HEK293 (cell line): ENCODE measurements around the gene SPDYE16.
"Not testable (repeated sequence)": the region's sequence is repeated elsewhere in the genome, so short reads cannot be mapped to it uniquely, and the experiment has no call there.

Experiments
- MEIS1 ChIP-seq: sonication (generic); formaldehyde crosslinking; IDR thresholded peaks from 2 replicates; pipeline ENCODE4 v1.8.1; 2022; ENCODE audit warnings: missing genetic modification reagents, mild to moderate bottlenecking, borderline replicate concordance
- SCRT2 ChIP-seq: fragments of 450-650 bp; formaldehyde crosslinking; IDR thresholded peaks from 2 replicates; pipeline ENCODE4 v1.5.1; 2016; ENCODE audit warnings: missing biosample characterization, missing genetic modification characterization
- YY1 ChIP-seq: fragments of 450-650 bp; formaldehyde crosslinking; IDR thresholded peaks from 2 replicates; pipeline ENCODE4 v1.5.1; 2018; ENCODE audit warnings: missing biosample characterization, missing genetic modification characterization
- ZFHX2 ChIP-seq: fragments of 450-650 bp; formaldehyde crosslinking; conservative IDR thresholded peaks from 2 replicates; pipeline ENCODE4 v1.5.1; 2016; ENCODE audit warnings: missing biosample characterization, missing genetic modification characterization
- ZNF302 ChIP-seq: fragments of 450-650 bp; formaldehyde crosslinking; IDR thresholded peaks from 2 replicates; pipeline ENCODE4 v1.5.1; 2016; ENCODE audit warnings: missing biosample characterization, missing genetic modification characterization, low read depth
- ZNF513 ChIP-seq: fragments of 450-650 bp; IDR thresholded peaks from 2 replicates; pipeline ENCODE4 v1.5.1; 2018; ENCODE audit warnings: missing biosample characterization, missing genetic modification characterization
- ZNF704 ChIP-seq: fragments of 450-650 bp; formaldehyde crosslinking; IDR thresholded peaks from 2 replicates; pipeline ENCODE4 v1.5.1; 2016; ENCODE audit warnings: missing biosample characterization, missing genetic modification characterization
- ZNF747 ChIP-seq: fragments of 450-650 bp; formaldehyde crosslinking; IDR thresholded peaks from 2 replicates; pipeline ENCODE4 v1.5.1; 2016; ENCODE audit warnings: missing biosample characterization, missing genetic modification characterization
- TF ChIP-seq, protein P1 (sequence below): fragments of 450-650 bp; formaldehyde crosslinking; IDR thresholded peaks from 2 replicates; pipeline ENCODE4 v1.5.1; 2016; ENCODE audit warnings: missing biosample characterization, missing genetic modification characterization
- TF ChIP-seq, protein P2 (sequence below): fragments of 450-650 bp; formaldehyde crosslinking; IDR thresholded peaks from 2 replicates; pipeline ENCODE4 v1.5.1; 2016; ENCODE audit warnings: missing biosample characterization, missing genetic modification characterization
- TF ChIP-seq, protein P3 (sequence below): fragments of 450-650 bp; formaldehyde crosslinking; IDR thresholded peaks from 2 replicates; pipeline ENCODE4 v1.5.1; 2016; ENCODE audit warnings: missing biosample characterization, missing genetic modification characterization, low read depth

- TF ChIP-seq, protein P1, sequence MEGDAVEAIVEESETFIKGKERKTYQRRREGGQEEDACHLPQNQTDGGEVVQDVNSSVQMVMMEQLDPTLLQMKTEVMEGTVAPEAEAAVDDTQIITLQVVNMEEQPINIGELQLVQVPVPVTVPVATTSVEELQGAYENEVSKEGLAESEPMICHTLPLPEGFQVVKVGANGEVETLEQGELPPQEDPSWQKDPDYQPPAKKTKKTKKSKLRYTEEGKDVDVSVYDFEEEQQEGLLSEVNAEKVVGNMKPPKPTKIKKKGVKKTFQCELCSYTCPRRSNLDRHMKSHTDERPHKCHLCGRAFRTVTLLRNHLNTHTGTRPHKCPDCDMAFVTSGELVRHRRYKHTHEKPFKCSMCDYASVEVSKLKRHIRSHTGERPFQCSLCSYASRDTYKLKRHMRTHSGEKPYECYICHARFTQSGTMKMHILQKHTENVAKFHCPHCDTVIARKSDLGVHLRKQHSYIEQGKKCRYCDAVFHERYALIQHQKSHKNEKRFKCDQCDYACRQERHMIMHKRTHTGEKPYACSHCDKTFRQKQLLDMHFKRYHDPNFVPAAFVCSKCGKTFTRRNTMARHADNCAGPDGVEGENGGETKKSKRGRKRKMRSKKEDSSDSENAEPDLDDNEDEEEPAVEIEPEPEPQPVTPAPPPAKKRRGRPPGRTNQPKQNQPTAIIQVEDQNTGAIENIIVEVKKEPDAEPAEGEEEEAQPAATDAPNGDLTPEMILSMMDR (tag by site-specific recombination), result not testable (repeated sequence)
- TF ChIP-seq, protein P2, sequence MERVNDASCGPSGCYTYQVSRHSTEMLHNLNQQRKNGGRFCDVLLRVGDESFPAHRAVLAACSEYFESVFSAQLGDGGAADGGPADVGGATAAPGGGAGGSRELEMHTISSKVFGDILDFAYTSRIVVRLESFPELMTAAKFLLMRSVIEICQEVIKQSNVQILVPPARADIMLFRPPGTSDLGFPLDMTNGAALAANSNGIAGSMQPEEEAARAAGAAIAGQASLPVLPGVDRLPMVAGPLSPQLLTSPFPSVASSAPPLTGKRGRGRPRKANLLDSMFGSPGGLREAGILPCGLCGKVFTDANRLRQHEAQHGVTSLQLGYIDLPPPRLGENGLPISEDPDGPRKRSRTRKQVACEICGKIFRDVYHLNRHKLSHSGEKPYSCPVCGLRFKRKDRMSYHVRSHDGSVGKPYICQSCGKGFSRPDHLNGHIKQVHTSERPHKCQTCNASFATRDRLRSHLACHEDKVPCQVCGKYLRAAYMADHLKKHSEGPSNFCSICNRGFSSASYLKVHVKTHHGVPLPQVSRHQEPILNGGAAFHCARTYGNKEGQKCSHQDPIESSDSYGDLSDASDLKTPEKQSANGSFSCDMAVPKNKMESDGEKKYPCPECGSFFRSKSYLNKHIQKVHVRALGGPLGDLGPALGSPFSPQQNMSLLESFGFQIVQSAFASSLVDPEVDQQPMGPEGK, result not testable (repeated sequence)
- not testable (repeated sequence) for TF ChIP-seq YY1; SCRT2 (tag by site-specific recombination); ZNF302 (tag by site-specific recombination); ZNF704 (tag by site-specific recombination); MEIS1 (CRISPR knock-in tag); ZFHX2 (tag by site-specific recombination); ZNF747 (tag by site-specific recombination); ZNF513 (tag by site-specific recombination)
- TF ChIP-seq, protein P3, sequence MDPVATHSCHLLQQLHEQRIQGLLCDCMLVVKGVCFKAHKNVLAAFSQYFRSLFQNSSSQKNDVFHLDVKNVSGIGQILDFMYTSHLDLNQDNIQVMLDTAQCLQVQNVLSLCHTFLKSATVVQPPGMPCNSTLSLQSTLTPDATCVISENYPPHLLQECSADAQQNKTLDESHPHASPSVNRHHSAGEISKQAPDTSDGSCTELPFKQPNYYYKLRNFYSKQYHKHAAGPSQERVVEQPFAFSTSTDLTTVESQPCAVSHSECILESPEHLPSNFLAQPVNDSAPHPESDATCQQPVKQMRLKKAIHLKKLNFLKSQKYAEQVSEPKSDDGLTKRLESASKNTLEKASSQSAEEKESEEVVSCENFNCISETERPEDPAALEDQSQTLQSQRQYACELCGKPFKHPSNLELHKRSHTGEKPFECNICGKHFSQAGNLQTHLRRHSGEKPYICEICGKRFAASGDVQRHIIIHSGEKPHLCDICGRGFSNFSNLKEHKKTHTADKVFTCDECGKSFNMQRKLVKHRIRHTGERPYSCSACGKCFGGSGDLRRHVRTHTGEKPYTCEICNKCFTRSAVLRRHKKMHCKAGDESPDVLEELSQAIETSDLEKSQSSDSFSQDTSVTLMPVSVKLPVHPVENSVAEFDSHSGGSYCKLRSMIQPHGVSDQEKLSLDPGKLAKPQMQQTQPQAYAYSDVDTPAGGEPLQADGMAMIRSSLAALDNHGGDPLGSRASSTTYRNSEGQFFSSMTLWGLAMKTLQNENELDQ (tag by site-specific recombination), result not testable (repeated sequence)
These were observed 51.0 kb downstream of the SPDYE16 start for GRCh38 chr7:76492139-76492538.
